Stomach (tissue), 9 donors: ENCODE results near the gene THEM4. TPM values are rescaled to one million over a fixed set of nuclear protein-coding genes. Genes with fewer than 3 reads are reported as not detected.

Source experiments
- DNase-seq, 2 donors: peaks; one replicate each; pipeline versions ENCODE4 v3.0.0 to v3.0.0-alpha.2; 2013 to 2019
- H3K27ac ChIP-seq, 5 donors: fragments of 200-600 bp in 4 of 5; sonication (generic) in 4 of 5; one replicate each; pipeline ENCODE4 v1.5.1; 2013 to 2019; ENCODE audit warnings: mild to moderate bottlenecking in 1 of 5, moderate library complexity in 1 of 5
- H3K27me3 ChIP-seq, 3 donors: fragments of 200-600 bp; sonication (generic); one replicate each; pipeline ENCODE4 v1.5.1; 2017 to 2019; ENCODE audit warnings: mixed run types in 1 of 3
- H3K36me3 ChIP-seq, 4 donors: fragments of 200-600 bp; sonication (generic); 1 replicate in 3 of 4; 2 replicates in 1 of 4; pipeline ENCODE4 v1.5.1; 2016 to 2019
- H3K4me1 ChIP-seq, 4 donors: fragments of 200-600 bp; sonication (generic); one replicate each; pipeline ENCODE4 v1.5.1; 2016 to 2019
- H3K4me3 ChIP-seq, 4 donors: fragments of 200-600 bp; sonication (generic) in 3 of 4; one replicate each; pipeline ENCODE4 v1.5.1; 2016 to 2019; ENCODE audit warnings: mild to moderate bottlenecking in 1 of 4
- H3K9me3 ChIP-seq, 4 donors: fragments of 200-600 bp; sonication (generic); one replicate each; pipeline ENCODE4 v1.5.1; 2016 to 2019
- EP300 ChIP-seq: sonication (generic); formaldehyde crosslinking; IDR thresholded peaks from one replicate; pipeline ENCODE4 v1.6.1; 2017; ENCODE audit warnings: antibody characterized with exemption
- POLR2A ChIP-seq, 4 donors: fragments of 450-650 bp; IDR thresholded peaks; one replicate each; pipeline ENCODE4 v1.6.1; 2016; ENCODE audit warnings: antibody characterized with exemption in 4 of 4, control low read depth in 2 of 4, mild to moderate bottlenecking in 1 of 4, moderate library complexity in 1 of 4
- POLR2AphosphoS5 ChIP-seq, 3 donors: sonication (generic); formaldehyde crosslinking; IDR thresholded peaks; one replicate each; pipeline ENCODE4 v1.6.1; 2016; ENCODE audit warnings: antibody characterized with exemption in 3 of 3
- WGBS, 5 donors: extraction: QIAGEN DNeasy Blood & Tissue Kit in 3 of 5; methylation state at CpG; one replicate each; pipeline versions ENCODE4 v1.1.5 to v1.1.7; 2013 to 2018; 5-methylcytosine and 5-hydroxymethylcytosine counted together
- intact Hi-C: fragments of 100-400 bp; cut with DNase I; formaldehyde crosslinking; loops from one replicate; pipeline ENCODE4 v1.15.1; 2023; ENCODE audit warnings: low total_unique reads
- polyA plus RNA-seq, 3 donors: library from polyadenylated mRNA; stranded (reverse); fragments of 200-250 nt; gene quantifications; one replicate each; pipeline ENCODE4 v1.2.3, GENCODE V29; 2013
- total RNA-seq, 5 donors: library from RNA; depleted of rRNA; stranded (reverse); fragments of >200 nt; gene quantifications; one replicate each; pipeline versions ENCODE4 v1.1.0 to v1.2.3, GENCODE V29; 2014 to 2016
- TF ChIP-seq, protein P1 (sequence below), 7 experiments: fragments of 450-650 bp in 4 of 7; fragments of 200-600 bp in 3 of 7; sonication (generic) in 3 of 7; IDR thresholded peaks; one replicate each; pipeline ENCODE4 v1.5.1; 2016 to 2019; ENCODE audit warnings: antibody characterized with exemption in 7 of 7, control low read depth in 2 of 7, mild to moderate bottlenecking in 1 of 7
- donor health status: healthy with polysubstance abuse.
- donor health status: Bipolar disorder and iron deficiency.
- donor health status: healthy.

THEM4 gene
- total and polyA plus RNA-seq, 8 donors = 0.89 to 48.4 (median 11.1) TPM

DNA sequence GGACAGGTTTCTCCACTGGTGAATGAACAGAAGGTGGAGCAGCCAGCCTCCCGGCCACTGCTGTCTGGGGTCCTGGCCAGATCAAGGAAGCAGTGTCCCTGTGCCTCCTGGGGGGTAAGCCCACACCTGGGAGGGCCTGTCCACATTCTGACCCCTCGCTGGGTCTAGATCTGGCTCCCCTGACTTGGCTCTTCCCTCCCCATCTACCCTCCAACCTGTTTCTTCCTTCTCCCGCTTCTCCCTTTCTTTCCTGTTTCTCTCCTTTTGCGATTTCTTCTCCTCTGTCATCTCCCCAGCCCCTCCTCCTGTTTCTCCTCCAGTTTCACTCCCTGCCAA is 78.1 kb downstream of the THEM4 start:
- WGBS, 5 donors = 16 to 68% (median 42%) methylated on average over 4 of the region's 4 CpGs
- H3K27ac ChIP-seq = peak overlapping the region; percentile 81 to 95 (median 85)
- H3K4me3 ChIP-seq = peak overlapping the region; percentile 42 to 57 (median 48)
- peaks cover 0 to 42% (median 0%) of the 10 kb centered on the region in 3 donors for H3K27me3 ChIP-seq
- H3K4me1 ChIP-seq = peaks cover 22 to 60% (median 56%) of the 10 kb centered on the region in 4 donors
- peaks cover 0 to 5% (median 0%) of the 10 kb centered on the region in 4 donors for H3K36me3 ChIP-seq
- TF ChIP-seq, protein P1, sequence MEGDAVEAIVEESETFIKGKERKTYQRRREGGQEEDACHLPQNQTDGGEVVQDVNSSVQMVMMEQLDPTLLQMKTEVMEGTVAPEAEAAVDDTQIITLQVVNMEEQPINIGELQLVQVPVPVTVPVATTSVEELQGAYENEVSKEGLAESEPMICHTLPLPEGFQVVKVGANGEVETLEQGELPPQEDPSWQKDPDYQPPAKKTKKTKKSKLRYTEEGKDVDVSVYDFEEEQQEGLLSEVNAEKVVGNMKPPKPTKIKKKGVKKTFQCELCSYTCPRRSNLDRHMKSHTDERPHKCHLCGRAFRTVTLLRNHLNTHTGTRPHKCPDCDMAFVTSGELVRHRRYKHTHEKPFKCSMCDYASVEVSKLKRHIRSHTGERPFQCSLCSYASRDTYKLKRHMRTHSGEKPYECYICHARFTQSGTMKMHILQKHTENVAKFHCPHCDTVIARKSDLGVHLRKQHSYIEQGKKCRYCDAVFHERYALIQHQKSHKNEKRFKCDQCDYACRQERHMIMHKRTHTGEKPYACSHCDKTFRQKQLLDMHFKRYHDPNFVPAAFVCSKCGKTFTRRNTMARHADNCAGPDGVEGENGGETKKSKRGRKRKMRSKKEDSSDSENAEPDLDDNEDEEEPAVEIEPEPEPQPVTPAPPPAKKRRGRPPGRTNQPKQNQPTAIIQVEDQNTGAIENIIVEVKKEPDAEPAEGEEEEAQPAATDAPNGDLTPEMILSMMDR (IDR thresholded peaks at IDR 0.05) = no peak
- TF ChIP-seq EP300 = no peak
- no peak for TF ChIP-seq POLR2AphosphoS5 (IDR thresholded peaks at IDR 0.05)
- no peak for TF ChIP-seq POLR2A (IDR thresholded peaks at IDR 0.05)
- intact Hi-C loops = no loop called here
- no peaks in the 10 kb centered on the region for H3K9me3 ChIP-seq
- no peak for DNase-seq

DNA sequence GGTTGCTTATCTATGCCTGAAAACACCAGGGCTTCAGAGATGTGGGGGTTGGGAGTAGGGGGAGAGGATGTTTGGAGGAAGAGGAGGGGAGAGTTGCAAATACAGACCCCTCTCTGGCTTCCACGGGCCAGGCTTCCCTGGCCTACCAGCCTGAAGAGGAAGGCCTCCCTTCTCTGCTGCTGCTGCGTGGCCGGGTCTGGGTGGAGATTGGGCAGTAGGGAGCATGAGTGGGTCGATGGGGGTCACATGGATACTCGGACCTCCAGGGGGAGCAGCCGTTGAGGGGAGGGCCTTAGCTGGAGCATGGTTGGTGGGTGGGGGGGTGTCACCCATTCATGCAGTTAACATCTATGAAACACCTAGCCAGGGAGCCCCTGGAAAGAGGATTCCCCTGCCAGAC is 79.3 kb downstream of the THEM4 start:
- Histone ChIP-seq H3K4me1 (peaks cover 22 to 63% (median 57%) of the 10 kb centered on the region in 4 donors), H3K27me3 (peaks cover 0 to 42% (median 0%) of the 10 kb centered on the region in 3 donors), H3K36me3 (peaks cover 0 to 12% (median 2%) of the 10 kb centered on the region in 4 donors), H3K4me3 (peak overlapping the region; percentile 42 to 57 (median 48)), H3K9me3 (no peaks in the 10 kb centered on the region), H3K27ac (peak overlapping the region; percentile 42 to 87 (median 83))
- no peak for DNase-seq
- 9 to 43% (median 23%) methylated on average over 4 to 6 of the region's 6 CpGs for WGBS, 5 donors
- intact Hi-C loops = no loop called here
- TF ChIP-seq POLR2AphosphoS5 (IDR thresholded peaks at IDR 0.05) = no peak
- no peak for TF ChIP-seq EP300
- TF ChIP-seq, protein P1 (IDR thresholded peaks at IDR 0.05) = no peak
- no peak for TF ChIP-seq POLR2A (IDR thresholded peaks at IDR 0.05)

DNA sequence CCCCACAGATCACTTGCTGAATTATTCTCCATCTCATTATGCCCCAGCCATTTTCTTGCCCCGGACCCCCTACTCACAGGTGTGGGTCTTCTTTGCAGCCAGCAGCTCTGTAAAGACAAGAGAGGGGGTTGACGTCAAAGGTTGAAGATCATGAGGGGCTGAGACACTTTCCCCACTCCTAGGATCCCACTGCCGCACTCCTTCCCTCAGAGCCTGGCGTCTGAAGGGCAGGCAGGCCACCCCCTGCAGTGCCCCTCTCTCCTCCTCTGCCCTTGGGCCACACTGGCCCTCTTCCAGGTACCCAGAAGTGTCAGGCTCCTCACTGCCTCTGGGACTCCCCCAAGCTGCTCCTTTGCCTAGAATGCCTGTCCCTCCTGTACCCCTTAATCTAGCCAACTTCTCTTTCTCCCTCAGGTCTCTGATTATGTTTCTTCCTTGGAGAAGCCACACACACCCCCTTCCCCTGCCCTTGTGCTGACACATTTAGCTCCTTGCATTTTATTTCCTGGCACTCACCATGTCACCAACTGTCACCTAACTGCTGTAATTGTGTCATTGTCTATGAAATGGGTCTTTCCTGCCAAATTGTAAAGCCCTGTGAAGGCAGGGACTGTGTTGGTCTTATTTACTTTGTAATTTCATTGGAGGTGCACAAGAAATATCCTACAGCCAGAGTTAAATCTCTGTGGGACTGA is 79.8 kb downstream of the THEM4 start:
- H3K4me3 ChIP-seq = peak overlapping the region in 1 of 4 donors; percentile 54

DNA sequence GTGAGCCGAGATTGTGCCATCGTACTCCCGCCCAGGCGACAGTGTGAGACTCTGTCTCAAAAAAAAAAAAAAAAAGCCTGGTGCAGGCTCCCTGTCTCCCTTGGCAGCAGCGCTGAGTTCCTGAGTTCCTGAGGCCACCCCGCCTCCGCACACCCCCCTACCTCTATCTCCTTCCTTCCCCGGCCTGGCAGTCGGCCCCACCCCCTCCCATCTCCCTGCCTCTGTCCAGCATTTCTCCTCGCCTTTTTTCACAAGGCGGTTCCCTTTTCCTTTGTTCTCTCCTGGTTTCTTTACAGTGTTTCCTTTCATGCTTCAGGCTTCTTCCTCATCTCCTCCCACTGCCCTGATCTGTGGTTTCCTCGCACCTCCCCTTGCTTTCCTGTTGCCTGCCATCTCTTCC is 80.4 kb downstream of the THEM4 start:
- Histone ChIP-seq H3K27ac (peak overlapping the region; percentile 22 to 87 (median 83)), H3K4me3 (no peak overlapping the region), H3K4me1 (peaks cover 22 to 63% (median 57%) of the 10 kb centered on the region in 4 donors), H3K27me3 (peaks cover 0 to 35% (median 0%) of the 10 kb centered on the region in 3 donors), H3K9me3 (no peaks in the 10 kb centered on the region), H3K36me3 (peaks cover 0 to 12% (median 2%) of the 10 kb centered on the region in 4 donors)
- TF ChIP-seq POLR2AphosphoS5 (IDR thresholded peaks at IDR 0.05) (no peak), EP300 (no peak), POLR2A (IDR thresholded peaks at IDR 0.05) (no peak)
- TF ChIP-seq, protein P1 (IDR thresholded peaks at IDR 0.05) = no peak
- intact Hi-C loops = no loop called here
- peak; percentile 73 to 83 for DNase-seq
- WGBS, 5 donors = 2 to 7% (median 6%) methylated on average over 12 of the region's 12 CpGs

More for the DNA sequence above, 79.8 kb downstream of the THEM4 start:
- 26 to 36% (median 28%) methylated on average over 4 of the region's 4 CpGs for WGBS, 5 donors
- intact Hi-C loops = no loop called here
- TF ChIP-seq POLR2AphosphoS5 (IDR thresholded peaks at IDR 0.05) (no peak), POLR2A (IDR thresholded peaks at IDR 0.05) (no peak), EP300 (no peak)
- TF ChIP-seq, protein P1 (IDR thresholded peaks at IDR 0.05) = no peak
- peak overlapping the region; percentile 22 to 87 (median 83) for H3K27ac ChIP-seq
- no peaks in the 10 kb centered on the region for H3K9me3 ChIP-seq
- H3K36me3 ChIP-seq = peaks cover 0 to 12% (median 2%) of the 10 kb centered on the region in 4 donors
- peaks cover 22 to 63% (median 57%) of the 10 kb centered on the region in 4 donors for H3K4me1 ChIP-seq
- no peak for DNase-seq
- H3K27me3 ChIP-seq = peaks cover 0 to 37% (median 0%) of the 10 kb centered on the region in 3 donors
